ENCODE data around the gene MCFD2.

Gene MCFD2

GRCh38 chr2:46962751-46963150, 47.1 kb upstream of the MCFD2 start:
- Histone ChIP-seq H2BK120ac (ENCODE audit: low read depth, low read length) (no peak overlapping the region), H2BK5ac (ENCODE audit: low read depth, low read length, poor library complexity, severe bottlenecking) (no peak overlapping the region), H3K9me3 (ENCODE audit: control insufficient read depth, low read length) (no peaks in the 10 kb centered on the region), H3K9ac (ENCODE audit: low read length) (no peak overlapping the region), H3K4ac (ENCODE audit: low read depth in 1 of 2, low read length in 2 of 2) (no peak overlapping the region), H2AFZ (ENCODE audit: low read depth, low read length) (no peak overlapping the region), H3K4me3 (ENCODE audit: insufficient read depth in 1 of 2, low read depth in 1 of 2, low read length in 2 of 2) (no peak overlapping the region), H3K4me1 (ENCODE audit: control insufficient read depth, insufficient read depth, low read depth, low read length) (peaks cover 23% of the 10 kb centered on the region), H3K18ac (ENCODE audit: low read depth in 1 of 2, low read length in 2 of 2) (no peak overlapping the region), H3K27me3 (ENCODE audit: control insufficient read depth in 1 of 2, insufficient read depth in 1 of 2, low read length in 2 of 2) (no peaks in the 10 kb centered on the region), H3K79me1 (replicated peaks; ENCODE audit: low read length, poor library complexity, severe bottlenecking) (peaks cover 50% of the 10 kb centered on the region), H2BK12ac (ENCODE audit: low read length in 2 of 2) (no peak overlapping the region), H3K27ac (ENCODE audit: low read length, poor library complexity, severe bottlenecking) (no peak overlapping the region), H3K4me2 (ENCODE audit: low read length, poor library complexity, severe bottlenecking) (no peak overlapping the region), H4K8ac (ENCODE audit: low read length) (no peak overlapping the region), H3K14ac (ENCODE audit: low read length in 2 of 2) (no peak overlapping the region), H3K36me3 (ENCODE audit: control insufficient read depth in 1 of 2, insufficient read depth in 2 of 2, low read depth in 1 of 2, low read length in 2 of 2) (peaks cover 43 to 66% of the 10 kb centered on the region in 2 experiments), H2AK5ac (ENCODE audit: low read length, severe bottlenecking) (no peak overlapping the region), H2BK15ac (ENCODE audit: low read depth, poor library complexity, severe bottlenecking) (no peak overlapping the region), H4K91ac (ENCODE audit: low read length) (no peak overlapping the region), H3K23ac (ENCODE audit: low read length in 2 of 2) (no peak overlapping the region)
- DNase-seq, result no peak
- WGBS, result 100% methylated on average over 2 of the region's 2 CpGs

- no peaks in the 10 kb centered on the region for H3K27me3 ChIP-seq (ENCODE audit: control insufficient read depth in 1 of 2, insufficient read depth in 1 of 2, low read length in 2 of 2)
- no peak overlapping the region for H3K4me3 ChIP-seq (ENCODE audit: insufficient read depth in 1 of 2, low read depth in 1 of 2, low read length in 2 of 2)
- H2BK15ac ChIP-seq (ENCODE audit: low read depth, poor library complexity, severe bottlenecking), result no peak overlapping the region
- H2BK5ac ChIP-seq (ENCODE audit: low read depth, low read length, poor library complexity, severe bottlenecking), result no peak overlapping the region
- no peak overlapping the region for H4K8ac ChIP-seq (ENCODE audit: low read length)
- H3K4ac ChIP-seq (ENCODE audit: low read depth in 1 of 2, low read length in 2 of 2), result no peak overlapping the region
- H3K79me1 ChIP-seq (replicated peaks; ENCODE audit: low read length, poor library complexity, severe bottlenecking), result peaks cover 65% of the 10 kb centered on the region
- H2AK5ac ChIP-seq (ENCODE audit: low read length, severe bottlenecking), result no peak overlapping the region
- H3K4me2 ChIP-seq (ENCODE audit: low read length, poor library complexity, severe bottlenecking), result no peak overlapping the region
- no peak overlapping the region for H3K9ac ChIP-seq (ENCODE audit: low read length)
- DNase-seq, result no peak
- H3K9me3 ChIP-seq (ENCODE audit: control insufficient read depth, low read length), result no peaks in the 10 kb centered on the region
- H3K23ac ChIP-seq (ENCODE audit: low read length in 2 of 2), result no peak overlapping the region
- H2BK12ac ChIP-seq (ENCODE audit: low read length in 2 of 2), result no peak overlapping the region
- H3K27ac ChIP-seq (ENCODE audit: low read length, poor library complexity, severe bottlenecking), result no peak overlapping the region
- peaks cover 61 to 81% of the 10 kb centered on the region in 2 experiments for H3K36me3 ChIP-seq (ENCODE audit: control insufficient read depth in 1 of 2, insufficient read depth in 2 of 2, low read depth in 1 of 2, low read length in 2 of 2)
- H2BK120ac ChIP-seq (ENCODE audit: low read depth, low read length), result no peak overlapping the region
- H2AFZ ChIP-seq (ENCODE audit: low read depth, low read length), result no peak overlapping the region
- H3K14ac ChIP-seq (ENCODE audit: low read length in 2 of 2), result no peak overlapping the region
- peaks cover 28% of the 10 kb centered on the region for H3K4me1 ChIP-seq (ENCODE audit: control insufficient read depth, insufficient read depth, low read depth, low read length)
- WGBS, result 91% methylated on average over 1 of the region's 2 CpGs
- H4K91ac ChIP-seq (ENCODE audit: low read length), result no peak overlapping the region
- H3K18ac ChIP-seq (ENCODE audit: low read depth in 1 of 2, low read length in 2 of 2), result no peak overlapping the region
Measured at GRCh38 chr2:46960618-46961017, 45.0 kb upstream of the MCFD2 start.

- 93% methylated on average over 15 of the region's 17 CpGs for WGBS
Measured at GRCh38 chr2:46958431-46959017, 42.9 kb upstream of the MCFD2 start.

GRCh38 chr2:46956981-46957531, 41.5 kb upstream of the MCFD2 start:
- Histone ChIP-seq H3K36me3 (ENCODE audit: control insufficient read depth in 1 of 2, insufficient read depth in 2 of 2, low read depth in 1 of 2, low read length in 2 of 2) (peaks cover 60 to 78% of the 10 kb centered on the region in 2 experiments), H3K27me3 (ENCODE audit: control insufficient read depth in 1 of 2, insufficient read depth in 1 of 2, low read length in 2 of 2) (no peaks in the 10 kb centered on the region), H3K4me3 (ENCODE audit: insufficient read depth in 1 of 2, low read depth in 1 of 2, low read length in 2 of 2) (no peak overlapping the region), H3K4ac (ENCODE audit: low read depth in 1 of 2, low read length in 2 of 2) (no peak overlapping the region), H3K4me2 (ENCODE audit: low read length, poor library complexity, severe bottlenecking) (no peak overlapping the region), H2BK120ac (ENCODE audit: low read depth, low read length) (no peak overlapping the region), H4K91ac (ENCODE audit: low read length) (no peak overlapping the region), H2BK15ac (ENCODE audit: low read depth, poor library complexity, severe bottlenecking) (no peak overlapping the region), H3K4me1 (ENCODE audit: control insufficient read depth, insufficient read depth, low read depth, low read length) (peaks cover 15% of the 10 kb centered on the region), H3K27ac (ENCODE audit: low read length, poor library complexity, severe bottlenecking) (no peak overlapping the region), H4K8ac (ENCODE audit: low read length) (no peak overlapping the region), H3K9me3 (ENCODE audit: control insufficient read depth, low read length) (no peaks in the 10 kb centered on the region), H2AK5ac (ENCODE audit: low read length, severe bottlenecking) (no peak overlapping the region), H2BK12ac (ENCODE audit: low read length in 2 of 2) (no peak overlapping the region), H3K23ac (ENCODE audit: low read length in 2 of 2) (no peak overlapping the region), H3K9ac (ENCODE audit: low read length) (no peak overlapping the region), H3K18ac (ENCODE audit: low read depth in 1 of 2, low read length in 2 of 2) (no peak overlapping the region), H2AFZ (ENCODE audit: low read depth, low read length) (no peak overlapping the region), H2BK5ac (ENCODE audit: low read depth, low read length, poor library complexity, severe bottlenecking) (no peak overlapping the region), H3K14ac (ENCODE audit: low read length in 2 of 2) (no peak overlapping the region), H3K79me1 (replicated peaks; ENCODE audit: low read length, poor library complexity, severe bottlenecking) (peaks cover 50% of the 10 kb centered on the region)
- WGBS, result 87% methylated on average over 10 of the region's 10 CpGs
- no peak for DNase-seq

More at GRCh38 chr2:46958431-46959017, 42.9 kb upstream of the MCFD2 start:
- Histone ChIP-seq H2AK5ac (ENCODE audit: low read length, severe bottlenecking) (no peak overlapping the region), H3K79me1 (replicated peaks; ENCODE audit: low read length, poor library complexity, severe bottlenecking) (peaks cover 60% of the 10 kb centered on the region), H3K36me3 (ENCODE audit: control insufficient read depth in 1 of 2, insufficient read depth in 2 of 2, low read depth in 1 of 2, low read length in 2 of 2) (peaks cover 62 to 79% of the 10 kb centered on the region in 2 experiments), H3K14ac (ENCODE audit: low read length in 2 of 2) (peak overlapping the region in 1 of 2 experiments; percentile 6), H3K4me2 (ENCODE audit: low read length, poor library complexity, severe bottlenecking) (no peak overlapping the region), H3K4me1 (ENCODE audit: control insufficient read depth, insufficient read depth, low read depth, low read length) (peaks cover 22% of the 10 kb centered on the region), H2BK12ac (ENCODE audit: low read length in 2 of 2) (no peak overlapping the region), H3K9me3 (ENCODE audit: control insufficient read depth, low read length) (no peaks in the 10 kb centered on the region), H3K9ac (ENCODE audit: low read length) (no peak overlapping the region), H4K91ac (ENCODE audit: low read length) (no peak overlapping the region), H3K23ac (ENCODE audit: low read length in 2 of 2) (no peak overlapping the region), H4K8ac (ENCODE audit: low read length) (peak overlapping the region; percentile 72), H2BK120ac (ENCODE audit: low read depth, low read length) (no peak overlapping the region), H2BK5ac (ENCODE audit: low read depth, low read length, poor library complexity, severe bottlenecking) (no peak overlapping the region), H3K4me3 (ENCODE audit: insufficient read depth in 1 of 2, low read depth in 1 of 2, low read length in 2 of 2) (no peak overlapping the region), H3K18ac (ENCODE audit: low read depth in 1 of 2, low read length in 2 of 2) (no peak overlapping the region), H2AFZ (ENCODE audit: low read depth, low read length) (no peak overlapping the region), H3K27me3 (ENCODE audit: control insufficient read depth in 1 of 2, insufficient read depth in 1 of 2, low read length in 2 of 2) (no peaks in the 10 kb centered on the region), H3K27ac (ENCODE audit: low read length, poor library complexity, severe bottlenecking) (no peak overlapping the region), H3K4ac (ENCODE audit: low read depth in 1 of 2, low read length in 2 of 2) (no peak overlapping the region), H2BK15ac (ENCODE audit: low read depth, poor library complexity, severe bottlenecking) (no peak overlapping the region)
- DNase-seq, result no peak

Data from mesenchymal stem cell (in vitro differentiated cells and primary cell).